Ovary (tissue), 9 donors: ENCODE data around the gene SKIDA1. TPM values are rescaled to one million over a fixed set of nuclear protein-coding genes. Genes with fewer than 3 reads are reported as not detected.

Experiments used
- DNase-seq, 5 donors: peaks; one replicate each; pipeline ENCODE4 v3.0.0-alpha.2; 2019 to 2020
- H3K27ac ChIP-seq, 2 donors: fragments of 200-600 bp; one replicate each; pipeline versions ENCODE4 v1.5.1 to v1.8.0; 2019 to 2022
- H3K27me3 ChIP-seq: fragments of 200-600 bp; one replicate; pipeline ENCODE4 v1.8.0; 2022
- H3K36me3 ChIP-seq: fragments of 200-600 bp; sonication (generic); one replicate; pipeline ENCODE4 v1.5.1; 2019
- H3K4me1 ChIP-seq: one replicate; pipeline ENCODE4 v1.8.1; 2013; ENCODE audit warnings: mild to moderate bottlenecking, moderate library complexity; ENCODE audit not compliant: insufficient read depth
- H3K4me3 ChIP-seq: fragments of 200-600 bp; sonication (generic); one replicate; pipeline ENCODE4 v1.5.1; 2017
- H3K9me3 ChIP-seq, 2 donors: fragments of 200-600 bp in 1 of 2; sonication (generic) in 1 of 2; one replicate each; pipeline versions ENCODE4 v1.5.1 to v1.8.1; 2013 to 2019; ENCODE audit warnings: mild to moderate bottlenecking in 1 of 2, moderate library complexity in 1 of 2
- CTCF ChIP-seq, 3 donors: fragments of 450-650 bp in 2 of 3; fragments of 200-600 bp in 1 of 3; IDR thresholded peaks; one replicate each; pipeline versions ENCODE4 v1.5.1 to v1.8.0; 2016 to 2022; ENCODE audit warnings: antibody characterized with exemption in 3 of 3, mild to moderate bottlenecking in 1 of 3
- EP300 ChIP-seq: sonication (generic); formaldehyde crosslinking; IDR thresholded peaks from one replicate; pipeline ENCODE4 v1.6.1; 2017; ENCODE audit warnings: antibody characterized with exemption
- POLR2A ChIP-seq: fragments of 450-650 bp; IDR thresholded peaks from one replicate; pipeline ENCODE4 v1.6.1; 2017; ENCODE audit warnings: antibody characterized with exemption, mild to moderate bottlenecking, moderate library complexity
- WGBS, 3 donors: extraction: QIAGEN DNeasy Blood & Tissue Kit in 1 of 3; methylation state at CpG; one replicate each; pipeline versions ENCODE4 v1.1.5 to v1.1.7; 2013 to 2017; 5-methylcytosine and 5-hydroxymethylcytosine counted together
- intact Hi-C, 4 donors: fragments of 100-400 bp; cut with DNase I; formaldehyde crosslinking; loops; one replicate each; pipeline versions ENCODE4 v1.11.0 to v1.15.1; 2022 to 2023
- polyA plus RNA-seq, 2 donors: library from polyadenylated mRNA; stranded (reverse); fragments of 200-250 nt in 1 of 2; fragments of 350-450 nt in 1 of 2; fragmentation: Illumina TruSeq in 1 of 2; extraction: RNeasy Lipid Tissue Mini Kit (QIAGEN cat#74804) in 1 of 2; gene quantifications; one replicate each; pipeline ENCODE4 v1.2.3, GENCODE V29; 2013 to 2014
- total RNA-seq, 7 donors: library from RNA; depleted of rRNA in 2 of 7; stranded (reverse); fragments of >200 nt in 2 of 7; fragmentation: NEBNext Ultra II Directional in 3 of 7; extraction: Animal tissue kit (Norgen Biotek cat#: 25700) in 3 of 7; gene quantifications; one replicate each; pipeline versions ENCODE4 v1.1.0 to v1.2.4, GENCODE V29; 2016 to 2023
- donor health status: DM: no; HTN: no; CAD: no; lungs with moderate emphysema.
- donor health status: DM: no; HTN: no; CAD: no.
- donor health status: Bipolar disorder and iron deficiency.
- donor health status: DM: yes; HTN: yes; CAD: no.
- donor health status: DM: no; HTN: no; CAD: no.
- donor health status: DM: yes; HTN: yes; CAD: no.

SKIDA1 gene
- total and polyA plus RNA-seq, 9 donors: 1.1 to 4.2 (median 3.1) TPM

- intact Hi-C loops: loop anchor here in 1 of 4 donors (10.0 kb wide), 1 partner anchor 818 kb away; the partner anchor contains the start of gene BMI1
- no peak for DNase-seq
- H3K27me3 ChIP-seq: no peaks in the 10 kb centered on the region
- H3K4me3 ChIP-seq: no peak overlapping the region
- H3K36me3 ChIP-seq: no peaks in the 10 kb centered on the region
- H3K4me1 ChIP-seq: peaks cover 2% of the 10 kb centered on the region
- no peaks in the 10 kb centered on the region for H3K9me3 ChIP-seq
- WGBS, 3 donors: 87 to 90% (median 87%) methylated on average over 21 of the region's 21 CpGs
- TF ChIP-seq CTCF (IDR thresholded peaks at IDR 0.05): no peak
- no peak overlapping the region for H3K27ac ChIP-seq
Measured at GRCh38 chr10:21507150-21507549, 18.3 kb downstream of the SKIDA1 start.

DNA sequence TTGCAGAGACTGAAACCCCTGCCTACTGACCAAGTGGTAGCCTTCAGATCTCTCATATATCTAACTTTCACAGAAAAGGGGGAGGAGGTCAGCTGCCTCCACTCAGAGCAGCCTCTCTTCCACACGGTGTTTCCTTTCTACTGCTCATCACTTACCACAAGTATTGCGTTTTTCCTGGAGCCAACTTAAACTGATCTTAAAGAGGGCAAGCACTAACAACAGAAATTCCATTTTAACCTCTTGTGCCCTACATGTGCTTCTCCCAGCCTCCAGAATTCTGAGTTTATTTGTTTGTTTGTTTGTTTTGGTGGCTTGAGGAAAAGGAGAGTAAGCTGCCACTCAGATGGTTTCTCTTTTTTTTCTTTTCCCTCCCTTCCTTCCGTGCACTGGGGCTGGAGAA is 19.1 kb downstream of the SKIDA1 start:
- intact Hi-C loops: loop anchor here in 1 of 4 donors (10.0 kb wide), 1 partner anchor 818 kb away; the partner anchor contains the start of gene BMI1
- WGBS, 3 donors: 66 to 72% (median 70%) methylated on average over 3 of the region's 3 CpGs
- H3K27ac ChIP-seq: no peak overlapping the region
- no peaks in the 10 kb centered on the region for H3K36me3 ChIP-seq
- H3K4me3 ChIP-seq: no peak overlapping the region
- H3K27me3 ChIP-seq: no peaks in the 10 kb centered on the region
- H3K9me3 ChIP-seq: no peaks in the 10 kb centered on the region
- TF ChIP-seq POLR2A (no peak), EP300 (no peak), CTCF (IDR thresholded peaks at IDR 0.05) (no peak)
- DNase-seq: no peak
- H3K4me1 ChIP-seq: peaks cover 2% of the 10 kb centered on the region

DNA sequence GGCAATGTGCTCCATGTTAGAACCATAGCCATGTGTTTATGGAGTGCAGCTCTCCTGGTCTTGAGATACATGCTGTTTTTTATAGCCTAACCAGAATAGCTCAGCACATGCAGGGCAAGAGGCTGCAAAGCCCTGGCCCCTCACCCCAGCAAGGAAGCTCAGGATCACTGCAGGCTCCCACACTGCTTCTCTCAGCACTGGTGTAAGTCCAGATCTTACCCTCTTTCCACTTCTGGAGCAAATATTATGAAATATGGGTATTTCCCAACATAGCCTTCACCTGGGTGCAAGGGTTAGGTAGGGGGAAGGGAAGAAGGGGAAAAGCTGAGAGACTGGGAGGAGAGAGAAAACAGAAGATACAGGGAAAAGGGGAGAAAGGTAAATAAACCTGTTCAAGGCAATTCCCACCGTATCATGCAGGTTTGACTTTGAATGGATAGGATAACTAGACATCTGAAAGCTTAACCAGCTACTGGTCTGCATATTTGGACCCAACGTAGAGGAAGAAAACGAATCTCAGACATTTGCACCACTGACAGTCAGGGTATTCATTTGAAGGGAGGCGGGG is 19.7 kb downstream of the SKIDA1 start:
- intact Hi-C loops: loop anchor here in 1 of 4 donors (10.0 kb wide), 1 partner anchor 819 kb away; the partner anchor contains the start of gene BMI1

GRCh38 chr10:21503542-21503941 is 21.9 kb downstream of the SKIDA1 start:
- H3K36me3 ChIP-seq: no peaks in the 10 kb centered on the region
- no peak overlapping the region for H3K27ac ChIP-seq
- intact Hi-C loops: loop anchor here in 1 of 4 donors (10.0 kb wide), 1 partner anchor 821 kb away; the partner anchor contains the start of gene BMI1
- no peak for TF ChIP-seq CTCF (IDR thresholded peaks at IDR 0.05)
- no peak for TF ChIP-seq EP300
- no peak for TF ChIP-seq POLR2A
- no peaks in the 10 kb centered on the region for H3K4me1 ChIP-seq
- no peaks in the 10 kb centered on the region for H3K9me3 ChIP-seq
- WGBS, 3 donors: 60 to 83% (median 62%) methylated on average over 1 of the region's 1 CpG
- no peaks in the 10 kb centered on the region for H3K27me3 ChIP-seq
- DNase-seq: no peak
- H3K4me3 ChIP-seq: no peak overlapping the region

More for the DNA sequence above, 19.7 kb downstream of the SKIDA1 start:
- no peak overlapping the region for H3K27ac ChIP-seq
- H3K4me1 ChIP-seq: peaks cover 2% of the 10 kb centered on the region
- no peak for TF ChIP-seq EP300
- TF ChIP-seq CTCF (IDR thresholded peaks at IDR 0.05): no peak
- TF ChIP-seq POLR2A: no peak
- no peaks in the 10 kb centered on the region for H3K9me3 ChIP-seq
- no peak for DNase-seq
- no peaks in the 10 kb centered on the region for H3K36me3 ChIP-seq
- no peaks in the 10 kb centered on the region for H3K27me3 ChIP-seq
- H3K4me3 ChIP-seq: no peak overlapping the region
- 86 to 90% (median 88%) methylated on average over 4 of the region's 4 CpGs for WGBS, 3 donors
